Neural progenitor cell (in vitro differentiated cells): Measurements from ENCODE around the gene PSMD8.

Experiments used
- EZH2 ChIP-seq: fragments of 200-600 bp; sonication (generic); IDR thresholded peaks from 2 replicates; pipeline ENCODE4 v1.6.1; 2017; ENCODE audit warnings: antibody characterized with exemption, mild to moderate bottlenecking, moderate library complexity
- TF ChIP-seq, protein P1 (sequence below): fragments of 200-600 bp; sonication (generic); IDR thresholded peaks from 2 replicates; pipeline ENCODE4 v1.5.1; 2017; ENCODE audit warnings: antibody characterized with exemption, mild to moderate bottlenecking

DNA sequence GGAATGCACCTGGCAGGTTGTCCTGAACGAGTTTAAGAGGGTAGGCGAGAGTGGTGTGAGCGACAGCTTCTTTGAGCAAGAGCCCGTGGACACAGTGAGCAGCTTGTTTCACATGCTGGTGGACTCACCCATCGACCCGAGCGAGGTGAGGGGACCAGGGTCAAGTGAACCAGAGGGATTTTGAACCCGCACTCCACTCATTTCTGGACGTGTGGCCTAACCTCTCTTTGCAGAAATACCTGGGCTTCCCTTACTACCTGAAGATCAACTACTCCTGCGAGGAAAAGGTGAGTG is 37.1 kb upstream of the PSMD8 start:
- TF ChIP-seq, protein P1, sequence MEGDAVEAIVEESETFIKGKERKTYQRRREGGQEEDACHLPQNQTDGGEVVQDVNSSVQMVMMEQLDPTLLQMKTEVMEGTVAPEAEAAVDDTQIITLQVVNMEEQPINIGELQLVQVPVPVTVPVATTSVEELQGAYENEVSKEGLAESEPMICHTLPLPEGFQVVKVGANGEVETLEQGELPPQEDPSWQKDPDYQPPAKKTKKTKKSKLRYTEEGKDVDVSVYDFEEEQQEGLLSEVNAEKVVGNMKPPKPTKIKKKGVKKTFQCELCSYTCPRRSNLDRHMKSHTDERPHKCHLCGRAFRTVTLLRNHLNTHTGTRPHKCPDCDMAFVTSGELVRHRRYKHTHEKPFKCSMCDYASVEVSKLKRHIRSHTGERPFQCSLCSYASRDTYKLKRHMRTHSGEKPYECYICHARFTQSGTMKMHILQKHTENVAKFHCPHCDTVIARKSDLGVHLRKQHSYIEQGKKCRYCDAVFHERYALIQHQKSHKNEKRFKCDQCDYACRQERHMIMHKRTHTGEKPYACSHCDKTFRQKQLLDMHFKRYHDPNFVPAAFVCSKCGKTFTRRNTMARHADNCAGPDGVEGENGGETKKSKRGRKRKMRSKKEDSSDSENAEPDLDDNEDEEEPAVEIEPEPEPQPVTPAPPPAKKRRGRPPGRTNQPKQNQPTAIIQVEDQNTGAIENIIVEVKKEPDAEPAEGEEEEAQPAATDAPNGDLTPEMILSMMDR: no peak
- TF ChIP-seq EZH2: no peak
